Activated T-cell treated with anti-CD3 and anti-CD28 coated beads for 1 hour (primary cell): ENCODE data around the gene BTBD9.

Source experiments
- DNase-seq: peaks from one replicate; pipeline ENCODE4 v3.0.0-alpha.2; 2020; ENCODE audit warnings: low read depth

Gene BTBD9

DNA sequence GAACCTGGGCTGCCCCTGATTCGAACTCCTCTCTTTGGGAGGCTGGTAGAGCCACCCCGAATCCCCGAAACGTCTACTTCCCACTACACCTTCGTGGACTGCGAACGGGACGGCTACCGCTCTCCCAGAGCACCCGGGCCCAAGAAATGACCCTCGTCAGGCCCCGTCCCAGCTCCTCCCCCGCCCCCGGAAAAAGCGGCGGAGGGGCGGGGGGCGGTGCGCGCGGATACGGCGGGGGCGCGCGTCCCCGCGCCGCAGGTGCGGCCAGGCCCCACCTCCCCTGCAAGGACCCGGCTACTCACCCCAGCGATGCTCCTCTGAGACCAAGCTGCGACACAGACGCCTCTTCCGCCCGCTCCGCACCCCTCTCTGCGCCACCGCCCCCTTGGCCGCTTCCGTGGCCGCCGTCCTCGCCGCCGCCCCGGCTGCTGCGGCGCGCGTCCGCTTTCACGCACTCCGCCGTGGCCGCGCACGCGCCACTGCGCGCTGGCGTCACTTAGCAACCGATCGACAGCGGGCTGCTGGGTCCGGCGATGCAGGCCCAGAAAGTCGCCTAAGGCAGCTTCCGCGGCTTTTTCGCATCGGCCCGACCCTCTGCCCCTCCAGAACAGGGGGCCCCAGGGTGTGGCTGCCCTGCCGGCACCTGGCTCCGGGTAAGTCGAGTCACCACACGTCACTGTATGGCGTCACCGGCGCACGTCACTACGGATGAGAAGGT lies at the start of gene BTBD9:
BTBD9 (minus strand) TSS at position 432 of the 718 bp plus-strand sequence.
- peak; percentile 64 for DNase-seq

DNA sequence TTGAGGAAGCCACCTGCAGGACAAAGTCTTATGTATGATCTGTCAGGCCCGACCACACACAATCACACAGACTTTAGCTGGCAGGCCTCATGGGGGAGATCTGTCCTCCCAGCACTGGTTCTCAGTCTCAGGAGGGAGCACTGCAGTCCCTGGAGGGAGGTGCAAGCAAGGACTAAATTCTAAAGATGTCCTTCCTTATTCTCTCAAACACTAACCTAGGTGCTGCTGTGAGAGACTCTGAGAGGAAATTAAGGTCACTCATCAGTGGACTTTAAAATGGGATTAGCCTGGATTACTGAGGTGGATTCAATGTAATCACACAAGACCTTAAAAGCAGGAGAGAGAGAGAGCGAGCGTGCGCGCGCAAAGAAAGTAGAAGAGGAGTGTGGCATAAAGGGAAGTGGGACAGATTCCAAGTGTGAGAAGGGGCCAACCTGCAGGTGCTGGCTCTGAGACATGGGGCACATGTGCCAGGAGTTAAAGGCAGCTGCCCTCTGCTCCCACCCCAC lies 48.9 kb upstream of the BTBD9 start:
- DNase-seq: no peak

DNA sequence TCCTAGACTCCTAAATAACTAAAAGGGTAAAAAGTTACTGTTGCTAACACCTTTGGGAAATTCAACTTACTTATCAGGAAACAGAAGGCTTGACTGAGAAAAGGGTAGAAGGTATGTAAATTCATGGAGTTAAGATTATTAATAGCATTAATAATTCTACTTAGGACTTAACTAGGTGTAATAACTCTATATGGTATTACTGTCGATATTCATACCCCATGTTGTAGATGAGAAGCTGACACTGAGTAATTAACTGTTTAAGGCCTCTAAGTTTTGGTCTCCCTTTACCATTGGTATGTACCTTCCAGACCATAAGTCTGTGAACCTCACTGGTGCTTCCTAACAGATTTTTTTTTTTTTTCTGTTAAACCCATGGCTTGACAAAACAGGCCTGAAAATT lies 47.8 kb upstream of the BTBD9 start:
- no peak for DNase-seq

DNA sequence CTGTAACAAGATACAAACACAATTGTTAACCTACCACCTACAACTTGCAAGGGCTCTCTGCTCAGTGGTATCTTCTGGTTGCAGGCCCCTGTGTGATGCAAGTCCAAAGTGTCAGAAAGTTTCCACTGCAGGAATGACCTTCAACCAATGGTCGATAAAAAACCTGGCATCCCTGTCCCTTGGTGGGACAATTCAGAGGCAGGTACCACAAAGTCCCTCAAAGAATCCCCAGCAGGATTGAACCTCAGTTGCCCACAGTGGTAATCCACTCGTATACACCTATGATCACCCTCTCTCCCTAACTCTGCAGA lies 47.3 kb upstream of the BTBD9 start:
- no peak for DNase-seq

DNA sequence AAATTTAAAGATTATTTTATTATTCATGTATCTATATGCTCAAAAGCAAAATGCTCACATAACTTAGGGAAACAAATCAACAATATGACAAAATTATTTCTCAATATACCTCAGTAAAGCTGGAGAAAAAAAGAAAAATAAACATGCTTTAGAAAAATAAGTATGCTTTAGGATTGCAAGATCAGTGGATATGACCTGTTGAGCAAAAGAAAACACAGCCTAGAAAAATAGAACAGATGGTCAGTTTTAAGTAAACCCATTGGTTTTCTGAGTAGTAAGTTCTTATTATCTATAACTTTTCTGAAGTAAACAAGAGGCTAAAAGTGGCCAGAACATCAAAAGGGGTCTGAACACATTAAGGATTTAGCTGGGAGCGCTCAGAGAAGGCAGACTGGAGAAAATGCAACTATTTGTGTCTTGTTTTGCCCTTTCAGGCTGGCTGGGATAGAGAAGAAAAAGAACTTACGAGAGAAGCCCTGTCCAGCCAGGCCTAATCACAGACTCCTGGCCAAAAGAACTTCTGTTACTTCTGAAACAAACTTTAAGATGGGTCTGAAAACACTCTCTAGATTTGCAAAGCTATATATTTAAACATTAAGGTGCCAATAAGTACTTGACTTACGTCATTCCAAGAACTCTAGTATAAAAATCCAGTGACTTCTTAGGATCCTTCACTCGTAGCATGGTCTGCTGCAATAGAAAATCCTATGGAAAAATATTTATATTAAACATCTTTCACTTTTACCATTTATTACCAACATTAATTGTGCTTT lies 46.7 kb upstream of the BTBD9 start:
- DNase-seq: no peak

DNA sequence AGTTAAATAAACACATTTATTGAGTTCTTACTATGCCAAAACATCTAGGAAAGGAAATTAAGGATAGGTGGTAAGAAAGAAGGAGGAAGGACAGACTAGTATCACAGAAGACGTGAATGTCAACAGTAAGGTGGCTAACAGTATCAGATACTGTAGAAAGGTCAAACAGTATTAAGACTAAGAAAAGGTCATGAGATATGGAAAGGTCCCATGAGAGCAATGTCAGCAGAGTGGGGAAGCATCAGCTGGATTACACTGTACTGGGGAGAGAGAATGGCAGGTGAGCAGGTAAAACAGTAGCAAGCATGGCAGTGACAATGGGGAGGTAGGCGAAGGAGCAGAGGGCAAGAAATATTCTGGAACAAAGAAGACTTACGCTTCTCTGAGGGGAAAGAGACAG lies 45.2 kb upstream of the BTBD9 start:
- DNase-seq: no peak

DNA sequence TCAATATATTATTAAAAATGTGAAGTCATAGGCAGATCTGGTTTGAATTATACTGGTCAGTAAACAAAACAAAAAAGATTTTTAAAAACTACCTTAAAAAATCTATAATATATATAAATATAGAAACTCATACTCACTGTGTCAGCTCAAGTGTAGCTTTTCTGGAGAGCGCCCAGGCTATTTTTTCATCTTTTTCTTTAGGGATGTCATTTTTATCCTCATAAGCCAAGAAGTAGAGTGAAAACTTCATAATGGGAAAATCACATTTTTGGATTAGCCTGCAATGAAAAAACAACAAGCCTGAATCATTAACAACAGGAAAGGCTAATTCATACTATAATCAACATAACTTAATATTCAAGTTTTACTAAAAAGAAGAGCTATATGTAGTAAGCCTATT lies 44.5 kb upstream of the BTBD9 start:
- DNase-seq: no peak

DNA sequence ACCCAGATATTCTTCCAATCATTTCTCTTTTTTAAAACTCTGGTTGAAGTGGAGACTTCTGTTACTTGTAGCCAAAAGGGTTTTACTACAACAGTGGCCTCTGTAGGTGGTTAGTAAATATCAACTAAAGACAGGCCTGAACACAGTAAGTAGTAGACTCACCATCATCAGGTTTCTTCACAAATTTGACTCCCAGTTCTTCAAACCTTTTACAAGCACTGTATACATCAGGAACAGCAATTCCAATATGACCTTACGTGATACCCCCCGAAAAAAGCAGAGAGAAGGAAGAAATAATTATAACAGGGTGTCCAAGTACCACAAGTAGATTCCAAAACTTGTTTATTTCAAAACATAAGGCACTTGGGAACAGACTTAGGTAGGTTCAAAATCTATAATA lies 42.1 kb upstream of the BTBD9 start:
- DNase-seq: no peak

DNA sequence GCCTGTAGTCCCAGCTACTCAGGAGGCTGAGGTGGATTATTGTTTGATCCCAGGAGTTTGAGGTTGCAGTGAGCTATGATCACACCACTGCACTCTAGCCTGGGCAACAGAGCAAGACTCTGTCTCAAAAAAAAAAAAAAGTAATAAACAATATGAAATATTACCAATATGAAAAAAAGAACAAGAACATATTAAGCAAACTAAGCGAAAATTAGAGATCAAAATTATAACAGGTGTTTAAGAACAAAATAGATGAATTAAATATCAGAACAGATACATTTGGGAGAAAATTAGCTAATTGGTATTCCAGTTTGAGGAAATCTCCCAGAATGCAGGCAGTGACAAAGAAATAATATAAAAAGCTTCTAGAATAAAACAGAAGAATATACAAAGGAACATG lies 39.9 kb upstream of the BTBD9 start:
- DNase-seq: no peak

DNA sequence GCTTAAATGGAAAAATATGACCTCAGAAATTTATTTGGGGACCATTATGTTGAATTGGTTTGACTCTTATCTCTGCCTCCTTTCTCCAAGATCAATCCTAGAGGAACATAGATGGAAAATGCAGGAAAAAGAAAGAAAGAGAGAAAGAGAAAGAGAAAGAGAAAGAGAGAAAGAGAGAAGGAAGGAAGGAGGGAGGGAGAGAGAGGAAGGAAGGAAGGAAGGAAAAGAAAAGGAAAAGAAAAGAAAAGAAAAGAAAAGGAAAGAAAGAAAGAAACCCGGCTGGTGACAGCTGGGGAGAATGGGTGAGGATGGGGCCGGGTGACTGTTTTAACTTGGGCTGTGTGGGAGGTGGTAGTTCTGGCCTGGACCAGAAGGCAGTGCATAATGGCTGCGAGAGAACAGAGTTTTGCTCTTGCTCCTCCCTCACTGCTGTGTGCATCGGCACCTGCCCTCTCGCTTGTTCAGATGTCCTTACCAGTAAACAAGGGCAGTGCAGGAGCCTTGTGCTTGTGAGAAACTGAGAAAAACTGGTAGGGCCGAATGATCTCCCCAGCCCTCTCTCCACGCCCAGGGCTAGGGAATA lies 38.5 kb upstream of the BTBD9 start:
- no peak for DNase-seq

DNA sequence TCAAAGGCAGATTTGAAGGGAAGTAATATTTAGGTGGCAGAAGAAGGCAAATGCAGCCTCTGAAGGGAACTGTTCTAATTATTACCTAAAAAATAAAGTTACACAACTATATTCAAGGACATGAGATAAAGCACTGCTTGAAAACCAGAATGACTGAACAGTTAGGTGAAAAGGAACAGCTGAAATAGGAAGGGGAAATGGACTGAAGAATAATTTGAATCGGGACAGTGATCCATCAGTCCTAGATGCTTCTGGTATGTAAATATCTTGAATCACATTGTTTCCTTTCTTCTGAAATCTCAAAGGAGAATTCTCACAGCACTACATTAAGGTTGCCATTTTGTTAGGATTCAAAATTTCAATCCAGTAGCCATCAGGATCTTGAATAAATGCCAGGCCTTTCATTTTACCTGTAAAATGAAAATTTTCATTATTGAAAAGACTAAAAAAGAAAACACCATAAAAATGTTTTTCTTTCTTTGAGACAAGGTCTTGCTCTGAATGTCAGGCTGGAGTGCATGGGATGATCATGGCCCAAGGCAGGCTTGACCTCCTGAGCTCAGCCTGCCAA lies 37.3 kb upstream of the BTBD9 start:
- DNase-seq: no peak

DNA sequence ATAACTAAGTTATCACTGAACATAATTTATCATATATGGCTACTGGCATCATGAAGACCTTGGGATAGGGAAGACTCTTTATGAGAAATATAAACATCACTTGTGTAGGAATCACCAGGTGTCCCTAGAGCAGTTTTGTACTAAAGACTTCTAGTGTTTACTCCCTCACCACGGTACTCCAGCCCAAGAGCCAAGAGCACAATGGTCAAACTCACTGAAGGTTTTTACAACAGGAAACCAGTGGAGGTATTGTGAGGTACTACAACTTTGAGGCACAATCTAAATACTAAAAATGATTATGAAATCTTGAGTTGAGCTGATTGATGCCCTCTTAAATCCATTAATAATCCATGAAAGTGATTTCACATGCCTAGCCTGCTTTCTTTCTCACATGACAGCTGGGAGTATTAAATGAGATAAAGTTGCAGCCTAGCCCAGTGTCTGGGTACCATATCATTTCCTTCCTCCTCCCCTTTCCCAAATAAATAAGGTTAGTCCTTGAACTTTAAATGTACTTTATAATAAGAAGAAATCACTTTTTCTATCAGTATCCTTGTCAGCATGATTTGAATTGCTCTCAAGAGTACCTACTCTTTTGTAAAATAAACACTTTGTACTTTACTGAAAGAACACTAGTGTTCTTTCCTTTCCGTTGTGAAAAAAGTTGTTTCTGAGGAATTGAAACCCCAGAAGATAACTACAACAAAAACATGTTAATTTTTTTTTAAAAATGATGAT lies 36.7 kb upstream of the BTBD9 start:
- DNase-seq: no peak

DNA sequence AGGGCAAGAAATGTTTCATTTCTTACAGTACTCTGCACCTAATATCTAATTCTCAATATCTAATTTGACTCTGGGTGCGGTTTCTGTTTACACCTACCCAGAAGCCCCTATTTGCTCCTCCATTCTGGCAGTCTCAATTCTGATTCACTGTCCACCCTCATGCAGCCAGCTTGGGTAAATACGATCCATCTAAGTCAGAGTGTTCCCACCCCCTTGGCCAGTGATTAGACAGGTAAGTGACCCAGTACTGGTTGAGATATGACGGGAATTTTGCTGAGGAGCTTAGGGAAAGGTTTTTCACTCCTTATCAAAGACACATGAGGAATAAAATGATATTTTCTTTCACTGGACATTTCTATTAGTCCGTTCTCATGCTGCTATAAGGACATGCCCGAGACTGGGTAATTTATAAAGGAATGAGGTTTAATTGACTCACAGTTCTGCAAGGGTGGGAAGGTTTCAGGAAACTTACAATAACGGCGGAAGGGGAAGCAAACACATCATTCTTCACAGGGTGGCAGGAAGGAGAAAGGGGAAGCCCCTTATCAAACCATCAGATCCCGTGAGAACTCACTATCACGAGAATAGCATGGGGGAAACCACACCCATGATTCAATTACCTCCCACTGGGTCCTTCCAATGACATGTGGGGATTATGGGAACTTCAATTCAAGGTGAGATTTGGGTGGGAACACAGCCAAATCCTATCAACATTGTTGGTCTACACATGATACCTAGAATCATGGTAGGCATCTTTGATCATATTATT lies 33.9 kb upstream of the BTBD9 start:
- no peak for DNase-seq

DNA sequence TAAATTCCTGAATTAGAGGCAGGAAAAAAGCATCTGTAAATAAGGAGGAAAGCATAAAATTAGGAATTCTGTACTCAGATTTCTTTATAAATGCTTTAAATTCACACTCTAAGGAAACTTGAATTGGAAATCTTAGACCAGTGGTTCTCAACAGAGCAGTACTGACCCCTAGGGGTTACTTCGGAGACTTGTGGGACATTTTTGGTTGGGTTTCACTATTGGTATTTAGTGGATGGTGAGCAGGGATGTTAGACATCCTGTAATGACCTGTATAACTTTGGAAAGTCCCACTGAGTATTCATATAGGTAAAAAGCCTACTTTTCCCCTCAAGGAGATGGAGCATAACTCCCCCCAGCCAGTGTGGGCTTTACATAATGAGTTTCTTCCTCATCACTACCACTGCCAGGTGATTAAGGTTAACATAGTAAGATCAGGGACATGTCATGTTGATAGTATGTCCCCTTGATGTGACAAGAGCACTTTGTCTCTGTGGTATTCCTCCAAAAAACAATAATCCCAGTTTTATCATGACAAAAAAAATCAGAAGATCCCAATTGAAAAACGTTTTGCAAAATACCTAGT lies 32.2 kb upstream of the BTBD9 start:
- no peak for DNase-seq

DNA sequence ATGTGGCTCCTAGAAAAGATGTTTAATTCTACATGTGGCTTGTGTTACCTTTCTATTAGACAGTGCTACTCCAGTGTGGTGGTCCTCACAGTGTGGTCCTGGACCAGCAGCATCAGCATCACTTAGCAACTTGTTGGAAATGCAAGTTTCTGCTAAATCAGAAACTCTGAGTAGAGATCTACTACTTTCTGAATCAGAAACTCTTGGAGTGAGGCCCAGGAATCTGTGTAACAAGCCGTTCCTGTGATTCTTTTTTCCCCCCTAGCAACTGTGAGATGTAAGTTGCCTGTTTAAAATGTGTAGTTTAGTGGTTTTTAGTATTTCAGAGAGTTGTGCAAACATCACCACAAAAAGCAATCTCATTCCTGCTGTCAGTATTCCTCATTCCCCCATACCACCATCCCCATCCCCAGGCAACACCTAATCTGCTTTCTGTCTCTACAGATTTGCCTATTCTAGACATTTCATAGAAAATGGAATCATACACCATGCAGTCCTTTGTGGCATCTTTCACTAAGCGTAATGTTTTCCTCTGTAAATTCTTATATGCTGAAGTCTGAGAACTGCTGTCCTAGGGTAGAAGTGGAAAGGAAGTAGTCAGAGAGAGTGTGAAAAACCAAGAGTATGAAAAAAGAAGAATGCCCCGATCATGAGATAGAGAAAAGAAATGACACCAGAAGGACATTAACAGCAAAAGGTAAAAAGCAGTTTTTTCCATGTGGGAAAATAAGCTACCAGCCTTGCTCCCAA lies 18.9 kb upstream of the BTBD9 start:
- DNase-seq: no peak

DNA sequence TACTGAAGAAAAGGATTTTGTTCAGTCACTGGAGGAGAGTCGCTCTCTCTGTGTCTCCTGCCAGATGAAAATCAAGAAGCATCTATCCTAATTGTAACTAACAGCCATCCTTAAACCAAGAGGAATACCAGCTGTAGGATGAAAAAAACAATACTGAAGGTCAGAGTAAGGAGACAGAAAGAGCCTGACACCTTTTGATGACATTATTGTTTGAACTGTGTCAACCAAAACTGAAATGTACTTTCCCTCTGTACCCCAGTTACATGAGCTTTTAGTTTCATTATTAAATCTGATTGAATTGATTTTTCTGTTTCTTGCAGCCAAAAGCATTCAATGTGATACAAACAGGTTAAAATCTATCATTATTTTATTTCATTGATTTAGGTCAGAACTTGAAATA lies 17.2 kb upstream of the BTBD9 start:
- no peak for DNase-seq

DNA sequence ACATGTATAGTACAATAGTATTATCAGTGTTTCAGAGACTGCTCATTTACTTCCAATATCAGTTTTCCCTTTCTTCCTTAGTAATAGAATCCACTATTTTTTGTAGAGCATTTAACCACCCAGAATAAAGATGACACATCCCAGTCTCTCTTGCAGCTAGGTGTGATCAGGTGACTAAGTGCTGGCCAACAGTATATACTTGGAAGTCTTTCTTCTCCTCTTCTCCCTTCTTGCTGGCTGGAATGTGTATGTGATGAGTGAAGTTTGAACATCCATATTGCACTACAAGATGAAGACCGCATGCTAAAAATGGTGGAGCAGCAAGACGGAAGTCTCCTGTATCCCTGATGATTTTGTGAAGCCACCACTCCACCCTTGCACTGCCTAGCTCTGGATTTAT lies 14.5 kb upstream of the BTBD9 start:
- no peak for DNase-seq

DNA sequence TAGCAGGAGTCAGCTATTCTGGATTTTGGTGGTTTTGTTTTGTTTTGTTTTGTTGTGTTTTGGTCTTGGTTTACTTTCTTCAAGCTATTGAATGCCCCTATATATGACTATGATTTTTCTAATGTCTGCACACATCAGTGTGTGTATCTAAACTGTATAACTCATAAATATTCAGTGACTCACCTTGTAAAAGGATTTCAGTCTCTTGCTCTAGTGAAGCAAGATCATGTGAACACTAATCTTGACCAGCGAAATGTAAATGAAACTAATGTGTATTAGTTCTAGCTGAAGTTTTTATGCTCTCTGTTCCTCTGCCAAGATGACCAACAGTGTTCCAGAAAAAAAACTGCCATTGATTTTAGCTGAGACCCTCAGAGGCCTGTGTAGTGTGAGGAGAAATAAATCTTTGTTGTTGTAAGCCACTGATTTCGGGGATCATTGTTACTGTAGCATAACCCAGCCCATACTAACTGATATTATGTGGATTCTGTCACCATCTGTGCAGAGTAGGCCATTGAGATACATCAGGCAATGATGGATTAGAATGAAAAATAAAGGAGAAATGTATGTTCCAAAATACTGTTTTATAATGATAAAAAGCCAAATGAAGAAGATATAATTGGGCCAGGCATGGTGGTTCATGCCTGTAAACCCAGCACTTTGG lies 11.5 kb upstream of the BTBD9 start:
- no peak for DNase-seq

DNA sequence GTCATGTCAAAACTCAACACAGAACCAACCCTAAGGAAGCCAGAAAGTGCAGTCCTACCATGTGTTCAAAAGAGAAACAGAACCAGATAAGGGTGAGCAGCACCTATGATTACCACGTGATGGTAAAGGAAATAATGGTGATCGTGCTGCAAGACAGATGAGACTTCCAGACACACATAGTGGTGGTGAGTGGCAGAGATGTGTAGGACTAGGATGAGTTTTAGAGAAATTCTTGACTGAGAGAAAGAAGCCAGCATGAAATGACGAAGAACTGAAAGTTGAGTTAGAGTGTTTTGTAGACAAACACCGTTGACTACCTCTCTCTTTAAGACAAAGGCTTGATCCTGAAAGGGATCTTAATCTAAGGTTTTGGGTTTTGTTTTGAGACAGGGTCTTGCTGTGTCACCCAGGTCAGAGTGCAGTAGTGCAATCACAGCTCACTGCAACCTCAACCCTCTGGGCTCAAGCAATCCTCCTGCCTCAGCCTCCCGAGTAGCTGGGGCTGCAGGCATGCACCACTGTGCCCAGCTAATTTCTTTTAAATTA lies 10.6 kb upstream of the BTBD9 start:
- no peak for DNase-seq

DNA sequence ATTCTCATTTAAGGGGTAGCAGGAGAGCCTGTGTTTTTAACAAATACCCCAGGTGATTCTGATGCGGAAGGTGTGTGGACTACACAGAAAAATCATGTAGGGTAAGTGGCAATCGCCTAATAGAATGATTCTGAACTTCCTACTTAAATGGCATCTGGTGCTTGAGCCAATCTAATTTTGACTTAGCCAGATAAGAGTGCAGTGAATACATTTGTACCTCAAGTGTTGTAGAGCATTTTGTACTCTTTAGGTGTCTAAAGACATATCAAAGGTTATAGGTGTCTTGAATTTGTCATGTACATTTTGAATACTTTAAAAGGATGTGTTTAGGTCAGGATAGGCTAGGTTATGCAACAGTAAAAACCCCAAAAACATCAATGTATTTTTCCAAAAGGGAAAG lies 10.0 kb upstream of the BTBD9 start:
- DNase-seq: no peak
